ENCODE data around the gene NRDC. TPM values are rescaled to one million over a fixed set of nuclear protein-coding genes. Genes with fewer than 3 reads are reported as not detected.

Gene NRDC
- total and polyA plus RNA-seq, 10 of the 15 experiments (the other 5 are each of a cell fraction or from before 2014, with no cell fraction given), result 50.1 to 134 (median 90.4) TPM

DNA sequence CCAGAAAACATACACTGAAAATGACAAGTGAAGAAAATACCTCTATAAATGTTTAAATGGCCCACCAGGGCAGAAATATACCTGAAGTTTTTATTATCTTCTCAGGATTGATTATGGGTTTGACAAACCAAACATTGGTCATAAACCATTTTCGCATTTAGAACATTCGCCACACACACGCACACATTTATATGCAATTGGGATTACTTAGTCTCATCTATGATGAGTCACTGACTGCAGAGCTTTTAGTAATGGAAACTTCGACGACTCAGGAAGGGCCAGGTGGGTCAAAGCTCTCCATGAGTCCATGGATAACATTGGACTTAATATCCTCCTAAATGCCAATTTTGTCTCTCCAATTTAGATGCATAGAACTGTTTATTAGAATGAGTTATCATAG, 16.9 kb downstream of the NRDC start:
- Histone ChIP-seq H3K9me3 (replicated peaks; ENCODE audit: control insufficient read depth, insufficient read depth, low read length) (no peaks in the 10 kb centered on the region), H3K79me2 (ENCODE audit: control insufficient read depth, insufficient read depth, low read length) (peaks cover 33% of the 10 kb centered on the region), H4K20me1 (ENCODE audit: control insufficient read depth, insufficient read depth) (no peaks in the 10 kb centered on the region; the same call in 1 of the 2 replicates), H3K4me2 (ENCODE audit: control insufficient read depth, insufficient read depth) (no peak overlapping the region), H2AFZ (ENCODE audit: control insufficient read depth, low read depth, low read length) (no peak overlapping the region), H3K27ac (ENCODE audit: control insufficient read depth, insufficient read depth) (no peak overlapping the region), H3K36me3 (ENCODE audit: control insufficient read depth in 2 of 2, insufficient read depth in 2 of 2, low read length in 1 of 2) (no peaks in the 10 kb centered on the region; a peak in 2 of 4 replicates), H3K4me3 (no peak overlapping the region), H3K4me1 (ENCODE audit: control insufficient read depth, insufficient read depth, low read length) (peaks cover 10% of the 10 kb centered on the region), H3K9ac (ENCODE audit: control insufficient read depth, insufficient read depth, low read length) (no peak overlapping the region), H3K27me3 (replicated peaks in 1 of 2; ENCODE audit: control insufficient read depth in 2 of 2, insufficient read depth in 2 of 2, low read length in 1 of 2) (no peaks in the 10 kb centered on the region)
- no TSS peak for BruUV-seq (replicated peaks)
- TF ChIP-seq BCL3 (IDR thresholded peaks at IDR 0.05; ENCODE audit: borderline replicate concordance, insufficient read depth, low read depth, low read length, poor library complexity, severe bottlenecking) (peak; percentile 55), MEF2B (IDR thresholded peaks at IDR 0.05; ENCODE audit: partially characterized antibody, poor library complexity, severe bottlenecking) (no peak)
- in situ Hi-C loops (cut with MboI) (no loop called here), intact Hi-C loops (cut with micrococcal nuclease; ENCODE audit: unreplicated experiment) (no loop called here)
- RAD21 ChIA-PET (ENCODE audit: unreplicated experiment), result interaction anchor here (1.0 to 1.5 kb wide), 3 partner anchors 10 to 35 kb away, joined by 3 to 5 read pairs (median 5); no protein-coding TSS in a partner anchor
- 99% methylated on average over 5 of the region's 5 CpGs for WGBS (ENCODE audit: insufficient coverage, insufficient replicate concordance, low lambda C conversion rate, missing lambda C conversion rate)
- DNase-seq (ENCODE audit: low read depth, low spot score) (no peak), ATAC-seq (no peak), FAIRE-seq (no peak)
- CTCF ChIA-PET, result interaction anchor here (0.6 to 0.7 kb wide), 2 partner anchors 35 to 531 kb away, joined by 3 to 4 read pairs; no protein-coding TSS in a partner anchor
- POLR2A ChIA-PET, result interaction anchor here (4.0 kb wide), 1 partner anchor 16 kb away, joined by 31 read pairs; the partner anchor contains the start of gene NRDC
- SMC1A ChIA-PET (ENCODE audit: uncharacterized antibody, unreplicated experiment), result interaction anchor here (1.2 to 3.7 kb wide), 2 partner anchors 13 to 18 kb away, joined by 3 to 18 read pairs; partner anchors contain the start of gene NRDC

DNA sequence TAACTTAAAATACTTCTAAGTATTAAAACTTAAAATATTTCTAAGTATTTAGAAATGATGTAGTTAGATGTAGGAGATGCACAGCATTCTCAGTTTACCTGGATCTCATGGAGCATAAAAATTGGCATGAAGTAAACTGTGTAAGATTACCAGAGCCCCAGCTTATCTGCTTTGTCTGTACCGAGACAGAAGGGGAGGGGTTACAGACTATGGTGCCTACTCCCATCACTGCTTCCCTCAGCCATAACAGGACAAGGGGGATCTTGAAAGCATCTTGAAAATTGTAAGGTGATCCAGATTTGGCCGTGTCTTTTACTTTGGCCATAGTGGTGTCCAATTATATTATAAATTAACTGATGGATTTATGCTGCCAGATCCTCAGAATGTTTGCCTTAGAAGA, 18.8 kb downstream of the NRDC start:
- intact Hi-C loops (cut with micrococcal nuclease; ENCODE audit: unreplicated experiment) (no loop called here), in situ Hi-C loops (cut with MboI) (no loop called here)
- ChIA-PET CTCF (no interaction called here), POLR2A (interaction anchor here (0.6 to 1.4 kb wide), 2 partner anchors 12 to 17 kb away, joined by 3 to 5 read pairs; no protein-coding TSS in a partner anchor), SMC1A (ENCODE audit: uncharacterized antibody, unreplicated experiment) (interaction anchor here (0.7 to 1.9 kb wide), 4 partner anchors 10 to 20 kb away, joined by 3 to 6 read pairs (median 4); no protein-coding TSS in a partner anchor), RAD21 (ENCODE audit: unreplicated experiment) (interaction anchor here (1.3 kb wide), 1 partner anchor 18 kb away, joined by 3 read pairs; no protein-coding TSS in a partner anchor)
- no peaks in the 10 kb centered on the region for H3K27me3 ChIP-seq (replicated peaks in 1 of 2; ENCODE audit: control insufficient read depth in 2 of 2, insufficient read depth in 2 of 2, low read length in 1 of 2)
- no peak overlapping the region for H2AFZ ChIP-seq (ENCODE audit: control insufficient read depth, low read depth, low read length)
- H3K27ac ChIP-seq (ENCODE audit: control insufficient read depth, insufficient read depth), result no peak overlapping the region
- 98% methylated on average over 2 of the region's 2 CpGs for WGBS (ENCODE audit: insufficient coverage, insufficient replicate concordance, low lambda C conversion rate, missing lambda C conversion rate)
- H3K36me3 ChIP-seq (ENCODE audit: control insufficient read depth in 2 of 2, insufficient read depth in 2 of 2, low read length in 1 of 2), result peaks cover 0 to 4% of the 10 kb centered on the region in 2 experiments; a peak in 2 of 4 replicates
- FAIRE-seq (no peak), DNase-seq (ENCODE audit: low read depth, low spot score) (no peak), ATAC-seq (no peak)
- H3K4me2 ChIP-seq (ENCODE audit: control insufficient read depth, insufficient read depth), result no peak overlapping the region
- no peaks in the 10 kb centered on the region for H3K9me3 ChIP-seq (replicated peaks; ENCODE audit: control insufficient read depth, insufficient read depth, low read length)
- no peak overlapping the region for H3K4me3 ChIP-seq
- no TSS peak for BruUV-seq (replicated peaks)
- H3K9ac ChIP-seq (ENCODE audit: control insufficient read depth, insufficient read depth, low read length), result no peak overlapping the region
- H4K20me1 ChIP-seq (ENCODE audit: control insufficient read depth, insufficient read depth), result no peaks in the 10 kb centered on the region; the same call in 1 of the 2 replicates
- H3K79me2 ChIP-seq (ENCODE audit: control insufficient read depth, insufficient read depth, low read length), result peaks cover 23% of the 10 kb centered on the region
- peaks cover 10% of the 10 kb centered on the region for H3K4me1 ChIP-seq (ENCODE audit: control insufficient read depth, insufficient read depth, low read length)
- TF ChIP-seq, protein P1, sequence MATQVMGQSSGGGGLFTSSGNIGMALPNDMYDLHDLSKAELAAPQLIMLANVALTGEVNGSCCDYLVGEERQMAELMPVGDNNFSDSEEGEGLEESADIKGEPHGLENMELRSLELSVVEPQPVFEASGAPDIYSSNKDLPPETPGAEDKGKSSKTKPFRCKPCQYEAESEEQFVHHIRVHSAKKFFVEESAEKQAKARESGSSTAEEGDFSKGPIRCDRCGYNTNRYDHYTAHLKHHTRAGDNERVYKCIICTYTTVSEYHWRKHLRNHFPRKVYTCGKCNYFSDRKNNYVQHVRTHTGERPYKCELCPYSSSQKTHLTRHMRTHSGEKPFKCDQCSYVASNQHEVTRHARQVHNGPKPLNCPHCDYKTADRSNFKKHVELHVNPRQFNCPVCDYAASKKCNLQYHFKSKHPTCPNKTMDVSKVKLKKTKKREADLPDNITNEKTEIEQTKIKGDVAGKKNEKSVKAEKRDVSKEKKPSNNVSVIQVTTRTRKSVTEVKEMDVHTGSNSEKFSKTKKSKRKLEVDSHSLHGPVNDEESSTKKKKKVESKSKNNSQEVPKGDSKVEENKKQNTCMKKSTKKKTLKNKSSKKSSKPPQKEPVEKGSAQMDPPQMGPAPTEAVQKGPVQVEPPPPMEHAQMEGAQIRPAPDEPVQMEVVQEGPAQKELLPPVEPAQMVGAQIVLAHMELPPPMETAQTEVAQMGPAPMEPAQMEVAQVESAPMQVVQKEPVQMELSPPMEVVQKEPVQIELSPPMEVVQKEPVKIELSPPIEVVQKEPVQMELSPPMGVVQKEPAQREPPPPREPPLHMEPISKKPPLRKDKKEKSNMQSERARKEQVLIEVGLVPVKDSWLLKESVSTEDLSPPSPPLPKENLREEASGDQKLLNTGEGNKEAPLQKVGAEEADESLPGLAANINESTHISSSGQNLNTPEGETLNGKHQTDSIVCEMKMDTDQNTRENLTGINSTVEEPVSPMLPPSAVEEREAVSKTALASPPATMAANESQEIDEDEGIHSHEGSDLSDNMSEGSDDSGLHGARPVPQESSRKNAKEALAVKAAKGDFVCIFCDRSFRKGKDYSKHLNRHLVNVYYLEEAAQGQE (IDR thresholded peaks at IDR 0.05; ENCODE audit: low read depth, low read length), result no peak
- no peak for TF ChIP-seq IRF4 (IDR thresholded peaks at IDR 0.05; ENCODE audit: low read depth, low read length)
- TF ChIP-seq SIX5 (IDR thresholded peaks at IDR 0.05; ENCODE audit: low read depth, low read length, severe bottlenecking), result no peak
- TF ChIP-seq ZNF24 (IDR thresholded peaks at IDR 0.05), result no peak
- no peak for TF ChIP-seq HCFC1 (IDR thresholded peaks at IDR 0.05; ENCODE audit: low read length)
- TF ChIP-seq E2F4 (IDR thresholded peaks at IDR 0.05; ENCODE audit: low read depth, low read length), result no peak
- no peak for TF ChIP-seq KLF5 (IDR thresholded peaks at IDR 0.05; ENCODE audit: partially characterized antibody)
- no peak for TF ChIP-seq SREBF1 (IDR thresholded peaks at IDR 0.05; ENCODE audit: low read length)

All from GM12878 (cell line).